IMR-90 (cell line): ENCODE measurements around the gene EHBP1L1. TPM values are rescaled to one million over a fixed set of nuclear protein-coding genes. Genes with fewer than 3 reads are reported as not detected.

ENCODE experiments used
- ATAC-seq: fragments of 200-7000 bp; cut with Tn5 transposase; 2 replicates; pipeline ENCODE4 v1.9.1; 2020; ENCODE audit warnings: low read depth, mild to moderate bottlenecking, moderate library complexity
- BruUV-seq: library from RNA; stranded (reverse); fragments of 400-500 nt; replicated peaks from 2 replicates; lab custom pipeline; 2021; lab: Mats Ljungman, UMichigan
- CTCF ChIA-PET: fragments of 300-600 bp; formaldehyde crosslinking; extraction: SDS; loops from one replicate; lab custom pipeline; 2021; ENCODE audit warnings: antibody characterized with exemption; lab: Yijun Ruan, JAX
- POLR2A ChIA-PET: fragments of 300-600 bp; sonication (Branson Sonifier 250); formaldehyde crosslinking; loops from one replicate; lab custom pipeline; 2022; ENCODE audit warnings: antibody characterized with exemption; ENCODE audit not compliant: unreplicated experiment; lab: Charles Lee
- DNase-seq: peaks from one replicate; pipeline ENCODE4 v3.0.0; 2013
- H2AFZ ChIP-seq: replicated peaks from 2 replicates; pipeline ENCODE3; 2013; ENCODE audit warnings: low read length, mild to moderate bottlenecking; ENCODE audit not compliant: poor library complexity
- H2AK5ac ChIP-seq: 2 replicates; pipeline ENCODE4 v1.6.1; 2013; ENCODE audit warnings: low read depth, low read length, inconsistent platforms
- H2AK9ac ChIP-seq: replicated peaks from 2 replicates; pipeline ENCODE3; 2013; ENCODE audit warnings: mild to moderate bottlenecking, low read depth, low read length, moderate library complexity; ENCODE audit not compliant: poor library complexity
- H2BK120ac ChIP-seq: 2 replicates; pipeline ENCODE4 v1.6.1; 2013; ENCODE audit warnings: low read depth, low read length, inconsistent platforms
- H2BK15ac ChIP-seq: 3 replicates; pipeline ENCODE4 v1.6.1; 2013; ENCODE audit warnings: low read depth, low read length, inconsistent platforms
- H2BK20ac ChIP-seq: 2 replicates; pipeline ENCODE4 v1.6.1; 2013; ENCODE audit warnings: low read depth, mild to moderate bottlenecking, inconsistent platforms, low read length, moderate library complexity
- H2BK5ac ChIP-seq: 2 replicates; pipeline ENCODE4 v1.6.1; 2013; ENCODE audit warnings: mild to moderate bottlenecking, low read depth, low read length, inconsistent platforms; ENCODE audit not compliant: poor library complexity, severe bottlenecking
- H3K14ac ChIP-seq: replicated peaks from 2 replicates; pipeline ENCODE4 v1.6.1; 2013; ENCODE audit warnings: low read depth, low read length, inconsistent platforms
- H3K18ac ChIP-seq: 2 replicates; pipeline ENCODE4 v1.6.1; 2013; ENCODE audit warnings: low read depth, low read length, control low read depth
- H3K23ac ChIP-seq: 2 replicates; pipeline ENCODE4 v1.6.1; 2013; ENCODE audit warnings: low read depth, low read length, inconsistent platforms
- H3K27ac ChIP-seq: 2 replicates; pipeline ENCODE4 v1.5.1; 2013; ENCODE audit warnings: mild to moderate bottlenecking, control low read depth, low read length; ENCODE audit not compliant: insufficient read depth
- H3K27me3 ChIP-seq: 2 replicates; pipeline ENCODE4 v1.6.1; 2013; ENCODE audit warnings: low read length; ENCODE audit not compliant: control insufficient read depth, insufficient read depth
- H3K36me3 ChIP-seq: 2 replicates; pipeline ENCODE4 v1.6.1; 2013; ENCODE audit warnings: low read length, mixed read lengths; ENCODE audit not compliant: control insufficient read depth, insufficient read depth
- H3K4ac ChIP-seq: 2 replicates; pipeline ENCODE4 v1.6.1; 2013; ENCODE audit warnings: low read depth, low read length, inconsistent platforms
- H3K4me1 ChIP-seq: 2 replicates; pipeline ENCODE4 v1.6.1; 2013; ENCODE audit warnings: low read length, mixed read lengths; ENCODE audit not compliant: control insufficient read depth, insufficient read depth
- H3K4me2 ChIP-seq: 2 replicates; pipeline ENCODE4 v1.6.1; 2013; ENCODE audit warnings: low read depth, mild to moderate bottlenecking, control low read depth, low read length, moderate library complexity
- H3K4me3 ChIP-seq: 2 replicates; pipeline ENCODE4 v1.5.1; 2013; ENCODE audit warnings: low read depth, mild to moderate bottlenecking, control low read depth, low read length, moderate library complexity; ENCODE audit not compliant: insufficient read depth
- H3K56ac ChIP-seq: 2 replicates; pipeline ENCODE4 v1.6.1; 2013; ENCODE audit warnings: low read length, inconsistent platforms; ENCODE audit not compliant: insufficient read depth; ENCODE audit errors: extremely low read depth
- H3K79me1 ChIP-seq, 2 experiments: 2 replicates each; pipeline ENCODE4 v1.6.1; 2013; ENCODE audit warnings: low read length in 2 of 2, inconsistent platforms in 1 of 2, low read depth in 1 of 2
- H3K9ac ChIP-seq: 2 replicates; pipeline ENCODE4 v1.6.1; 2013; ENCODE audit warnings: low read depth, low read length, control low read depth
- H3K9me1 ChIP-seq: 2 replicates; pipeline ENCODE4 v1.6.1; 2013; ENCODE audit warnings: low read length, inconsistent platforms; ENCODE audit not compliant: insufficient read depth
- H3K9me3 ChIP-seq: 2 replicates; pipeline ENCODE4 v1.6.1; 2013; ENCODE audit warnings: low read length; ENCODE audit not compliant: control insufficient read depth, insufficient read depth
- H4K20me1 ChIP-seq: 2 replicates; pipeline ENCODE4 v1.6.1; 2013; ENCODE audit warnings: low read length, inconsistent platforms; ENCODE audit not compliant: insufficient read depth
- H4K5ac ChIP-seq: 2 replicates; pipeline ENCODE4 v1.6.1; 2013; ENCODE audit warnings: mild to moderate bottlenecking, low read depth, low read length, control low read depth
- H4K8ac ChIP-seq, 2 experiments: 2 replicates each; pipeline ENCODE4 v1.6.1; 2013; ENCODE audit warnings: low read depth in 2 of 2, low read length in 2 of 2, control low read depth in 1 of 2, inconsistent platforms in 1 of 2
- H4K91ac ChIP-seq: 2 replicates; pipeline ENCODE4 v1.6.1; 2013; ENCODE audit warnings: low read depth, low read length, inconsistent platforms; ENCODE audit not compliant: insufficient read depth
- BHLHE40 ChIP-seq: fragments of 150-350 bp; IDR thresholded peaks from 2 replicates; pipeline ENCODE4 v1.6.1; 2016; ENCODE audit warnings: mild to moderate bottlenecking, low read depth, low read length
- CEBPB ChIP-seq: IDR thresholded peaks from 2 replicates; pipeline ENCODE4 v1.6.1; 2012; ENCODE audit warnings: low read depth, low read length, improper control_type of control experiment
- CHD1 ChIP-seq: IDR thresholded peaks from 2 replicates; pipeline ENCODE4 v1.6.1; 2012; ENCODE audit warnings: low read depth, low read length, improper control_type of control experiment
- CTCF ChIP-seq: conservative IDR thresholded peaks from 2 replicates; pipeline ENCODE4 v1.5.1; 2012; ENCODE audit warnings: mild to moderate bottlenecking, low read depth, low read length, improper control_type of control experiment
- FOS ChIP-seq: fragments of 150-350 bp; IDR thresholded peaks from 2 replicates; pipeline ENCODE4 v1.6.1; 2016; ENCODE audit warnings: low read depth, low read length
- MAFK ChIP-seq: IDR thresholded peaks from 2 replicates; pipeline ENCODE4 v1.6.1; 2012; ENCODE audit warnings: low read depth, low read length, improper control_type of control experiment
- MAZ ChIP-seq: IDR thresholded peaks from 2 replicates; pipeline ENCODE4 v1.6.1; 2012; ENCODE audit warnings: low read depth, mild to moderate bottlenecking, low read length, improper control_type of control experiment, moderate library complexity, borderline replicate concordance
- MXI1 ChIP-seq: IDR thresholded peaks from 2 replicates; pipeline ENCODE4 v1.6.1; 2012; ENCODE audit warnings: low read depth, mild to moderate bottlenecking, low read length, moderate library complexity, borderline replicate concordance
- NFE2L2 ChIP-seq: fragments of 150-350 bp; IDR thresholded peaks from 2 replicates; pipeline ENCODE4 v1.6.1; 2016; ENCODE audit warnings: low read depth, mild to moderate bottlenecking, low read length
- POLR2A ChIP-seq: IDR thresholded peaks from 2 replicates; pipeline ENCODE4 v1.6.1; 2012; ENCODE audit warnings: mild to moderate bottlenecking, low read depth, low read length
- RAD21 ChIP-seq: IDR thresholded peaks from 2 replicates; pipeline ENCODE4 v1.6.1; 2012; ENCODE audit warnings: low read length, improper control_type of control experiment
- RCOR1 ChIP-seq: IDR thresholded peaks from 2 replicates; pipeline ENCODE4 v1.6.1; 2012; ENCODE audit warnings: mild to moderate bottlenecking, low read length, improper control_type of control experiment; ENCODE audit not compliant: insufficient replicate concordance
- RFX5 ChIP-seq: IDR thresholded peaks from 2 replicates; pipeline ENCODE4 v1.8.0; 2012; ENCODE audit warnings: low read depth, mild to moderate bottlenecking, low read length, moderate library complexity
- SMC3 ChIP-seq: fragments of 150-350 bp; IDR thresholded peaks from 2 replicates; pipeline ENCODE4 v1.6.1; 2016; ENCODE audit warnings: low read depth, mild to moderate bottlenecking, antibody characterized with exemption, low read length, moderate library complexity
- USF2 ChIP-seq: fragments of 150-350 bp; IDR thresholded peaks from 2 replicates; pipeline ENCODE4 v1.6.1; 2017; ENCODE audit warnings: mild to moderate bottlenecking, antibody characterized with exemption, low read length, low read depth
- WGBS, 2 experiments: methylation state at CpG; one replicate each; pipeline versions ENCODE4 v1.1.5 to v1.1.7; 2013; ENCODE audit warnings: missing lambda C conversion rate in 2 of 2; ENCODE audit not compliant: insufficient read length in 1 of 2; ENCODE audit errors: extremely low coverage in 2 of 2; 5-methylcytosine and 5-hydroxymethylcytosine counted together
- dilution Hi-C: fragments of 300-500 bp; cut with HindIII; formaldehyde crosslinking; loops from one replicate; pipeline ENCODE4 v1.14.3; 2018; ENCODE audit warnings: low sequenced_read_pairs; ENCODE audit not compliant: unreplicated experiment
- in situ Hi-C: fragments of 300-500 bp; cut with MboI; formaldehyde crosslinking; loops from 3 replicates; pipeline ENCODE4 v1.14.3; 2019; ENCODE audit warnings: low sequenced_read_pairs, inconsistent platforms, mixed read lengths
- intact Hi-C: fragments of 100-400 bp; cut with micrococcal nuclease; formaldehyde crosslinking; loops from 2 replicates; pipeline ENCODE4 v1.10.0; 2022
- polyA plus RNA-seq, 3 experiments: library from polyadenylated mRNA; depleted of rRNA; stranded (reverse); fragments of >200 nt; gene quantifications; 2 replicates each; pipeline ENCODE4 v1.2.3, GENCODE V29; 2012; ENCODE audit warnings: low replicate concordance in 1 of 3
- total RNA-seq: library from RNA; depleted of rRNA; stranded (reverse); fragments of >200 nt; gene quantifications from 2 replicates; pipeline ENCODE4 v1.2.3, GENCODE V29; 2012

EHBP1L1 gene
- total and polyA plus RNA-seq, 2 of the 4 experiments (the other 2 are of a cell fraction) = 10.0 to 27.4 TPM

- Histone ChIP-seq H3K27ac (no peak overlapping the region), H2BK5ac (no peak overlapping the region), H2BK20ac (no peak overlapping the region), H4K8ac (no peak overlapping the region), H3K4me3 (no peak overlapping the region), H2AK5ac (no peak overlapping the region), H4K20me1 (peaks cover 12% of the 10 kb centered on the region; the same call in 1 of the 2 replicates), H2BK120ac (no peak overlapping the region), H3K56ac (no peak overlapping the region), H3K4me2 (no peak overlapping the region), H3K23ac (no peak overlapping the region), H3K9ac (no peak overlapping the region), H3K18ac (no peak overlapping the region), H3K4me1 (peaks cover 6% of the 10 kb centered on the region), H3K27me3 (no peaks in the 10 kb centered on the region), H2AFZ (no peak overlapping the region), H2BK15ac (no peak overlapping the region), H3K4ac (no peak overlapping the region), H4K91ac (no peak overlapping the region), H3K36me3 (peaks cover 54% of the 10 kb centered on the region), H2AK9ac (no peak overlapping the region), H4K5ac (no peak overlapping the region), H3K79me1 (peaks cover 19 to 27% of the 10 kb centered on the region in 2 experiments), H3K14ac (no peak overlapping the region), H3K9me3 (no peaks in the 10 kb centered on the region), H3K9me1 (peaks cover 4% of the 10 kb centered on the region; the same call in 1 of the 2 replicates)
- no peak for DNase-seq
- ATAC-seq = no peak
- no TSS peak for BruUV-seq
- intact Hi-C loops = no loop called here
- dilution Hi-C loops = no loop called here
- ChIA-PET POLR2A (no interaction called here), CTCF (no interaction called here)
- in situ Hi-C loops = no loop called here
- 96% methylated on average over 27 of the region's 46 CpGs; no CpG with 5 or more reads in 1 of the 2 experiments for WGBS, 2 experiments
- TF ChIP-seq MAZ (no peak), USF2 (no peak), FOS (no peak), RCOR1 (no peak), POLR2A (no peak), BHLHE40 (no peak), NFE2L2 (no peak), CTCF (no peak), SMC3 (no peak), MXI1 (no peak), MAFK (no peak), CEBPB (no peak), CHD1 (no peak), RFX5 (no peak), RAD21 (no peak)
These were observed 59.3 kb downstream of the EHBP1L1 start for GRCh38 chr11:65634905-65635731.
